Spleen (tissue), 11 donors: ENCODE data around the gene EIF4E. TPM values are rescaled to one million over a fixed set of nuclear protein-coding genes. Genes with fewer than 3 reads are reported as not detected.

Experiments
- DNase-seq: peaks from one replicate; pipeline ENCODE4 v3.0.0-alpha.2; 2020
- H3K27ac ChIP-seq, 8 donors: fragments of 200-600 bp; sonication (generic) in 7 of 8; 1 replicate in 4 of 8; 2 replicates in 4 of 8; pipeline versions ENCODE4 v1.5.0 to v1.8.0; 2016 to 2021; ENCODE audit warnings: inconsistent platforms in 4 of 8, mild to moderate bottlenecking in 4 of 8, moderate library complexity in 1 of 8
- H3K27me3 ChIP-seq, 7 donors: fragments of 200-600 bp; sonication (generic) in 6 of 7; replicated peaks in 1 of 7; 1 replicate in 4 of 7; 2 replicates in 3 of 7; pipeline versions ENCODE4 v1.5.0 to v1.8.0; 2016 to 2021; ENCODE audit warnings: inconsistent platforms in 3 of 7, mild to moderate bottlenecking in 1 of 7
- H3K36me3 ChIP-seq, 6 donors: fragments of 200-600 bp; sonication (generic) in 5 of 6; 1 replicate in 4 of 6; 2 replicates in 2 of 6; pipeline versions ENCODE4 v1.5.0 to v1.8.0; 2016 to 2021; ENCODE audit warnings: inconsistent platforms in 2 of 6
- H3K4me1 ChIP-seq, 6 donors: fragments of 200-600 bp; sonication (generic) in 5 of 6; 1 replicate in 3 of 6; 2 replicates in 3 of 6; pipeline versions ENCODE4 v1.5.0 to v1.8.0; 2016 to 2021; ENCODE audit warnings: inconsistent platforms in 3 of 6
- H3K4me3 ChIP-seq, 8 donors: fragments of 200-600 bp; sonication (generic) in 7 of 8; 1 replicate in 4 of 8; 2 replicates in 4 of 8; pipeline versions ENCODE4 v1.5.0 to v1.8.0; 2016 to 2021; ENCODE audit warnings: inconsistent platforms in 4 of 8, mild to moderate bottlenecking in 4 of 8, moderate library complexity in 2 of 8
- H3K9me3 ChIP-seq, 8 donors: fragments of 200-600 bp; sonication (generic) in 7 of 8; 1 replicate in 4 of 8; 2 replicates in 4 of 8; pipeline versions ENCODE4 v1.5.0 to v1.8.0; 2016 to 2021; ENCODE audit warnings: inconsistent platforms in 4 of 8
- CTCF ChIP-seq, 11 experiments: fragments of 200-600 bp in 7 of 11; fragments of 450-650 bp in 4 of 11; sonication (generic) in 4 of 11; IDR thresholded peaks in 8 of 11; conservative IDR thresholded peaks in 3 of 11; 1 replicate in 7 of 11; 2 replicates in 4 of 11; pipeline versions ENCODE4 v1.4.0 to v1.8.0; 2016 to 2021; ENCODE audit warnings: antibody characterized with exemption in 11 of 11, inconsistent platforms in 4 of 11, mild to moderate bottlenecking in 1 of 11
- POLR2A ChIP-seq, 3 donors: fragments of 450-650 bp; IDR thresholded peaks; one replicate each; pipeline ENCODE4 v1.5.1; 2017; ENCODE audit warnings: antibody characterized with exemption in 3 of 3, mild to moderate bottlenecking in 1 of 3
- POLR2AphosphoS5 ChIP-seq, 3 donors: sonication (generic); formaldehyde crosslinking; IDR thresholded peaks; one replicate each; pipeline ENCODE4 v1.5.1; 2017; ENCODE audit warnings: antibody characterized with exemption in 3 of 3
- WGBS, 5 donors: extraction: QIAGEN DNeasy Blood & Tissue Kit in 3 of 5; methylation state at CpG; one replicate each; pipeline versions ENCODE4 v1.1.5 to v1.1.7; 2013 to 2018; 5-methylcytosine and 5-hydroxymethylcytosine counted together
- intact Hi-C: fragments of 100-400 bp; cut with DNase I; formaldehyde crosslinking; loops from one replicate; pipeline ENCODE4 v1.15.0; 2023; ENCODE audit warnings: low total_unique reads
- polyA plus RNA-seq, 3 donors: library from polyadenylated mRNA; stranded (reverse); fragments of 200-250 nt; gene quantifications; one replicate each; pipeline ENCODE4 v1.2.1, GENCODE V29; 2013
- total RNA-seq, 7 donors: library from RNA; depleted of rRNA in 3 of 7; stranded (reverse); fragments of >200 nt in 3 of 7; fragmentation: NEBNext Ultra II Directional in 4 of 7; extraction: Animal tissue kit (Norgen Biotek cat#: 25700) in 4 of 7; gene quantifications; one replicate each; pipeline versions ENCODE4 v1.1.0 to v1.2.1, GENCODE V29; 2016 to 2021
- donor health status: healthy with polysubstance abuse.
- donor health status: DM: no; HTN: no; CAD: no; lungs with moderate emphysema.
- donor health status: DM: no; HTN: no; CAD: no.
- donor health status: Bipolar disorder and iron deficiency.
- donor health status: healthy.
- donor health status: DM: no; HTN: no; CAD: no.
- donor health status: DM: yes; HTN: yes; CAD: no.

Gene EIF4E
- total and polyA plus RNA-seq, 10 donors, result 14.4 to 86.5 (median 64.9) TPM

- Histone ChIP-seq H3K9me3 (no peaks in the 10 kb centered on the region), H3K4me3 (no peak overlapping the region), H3K4me1 (peaks cover 0 to 58% (median 17%) of the 10 kb centered on the region in 6 donors), H3K27me3 (no peaks in the 10 kb centered on the region), H3K36me3 (peaks cover 0 to 42% (median 21%) of the 10 kb centered on the region in 6 donors), H3K27ac (no peak overlapping the region)
- no peak for DNase-seq
- TF ChIP-seq CTCF (IDR thresholded peaks at IDR 0.05 in 8 of 11, conservative IDR thresholded peaks at IDR 0.05 in 3 of 11) (no peak), POLR2A (IDR thresholded peaks at IDR 0.05) (no peak), POLR2AphosphoS5 (IDR thresholded peaks at IDR 0.05) (no peak)
- intact Hi-C loops, result no loop called here
- WGBS, 5 donors, result 68 to 82% (median 78%) methylated on average over 2 of the region's 2 CpGs
Observed at GRCh38 chr4:98903561-98903960, 25.4 kb downstream of the EIF4E start.

- 89 to 100% (median 98%) methylated on average over 1 of the region's 1 CpG for WGBS, 5 donors
- no peak overlapping the region for H3K27ac ChIP-seq
- H3K36me3 ChIP-seq, result peaks cover 0 to 79% (median 32%) of the 10 kb centered on the region in 6 donors
- H3K27me3 ChIP-seq, result no peaks in the 10 kb centered on the region
- H3K9me3 ChIP-seq, result no peaks in the 10 kb centered on the region
- TF ChIP-seq CTCF (IDR thresholded peaks at IDR 0.05 in 8 of 11, conservative IDR thresholded peaks at IDR 0.05 in 3 of 11), result no peak
- TF ChIP-seq POLR2A (IDR thresholded peaks at IDR 0.05), result no peak
- TF ChIP-seq POLR2AphosphoS5 (IDR thresholded peaks at IDR 0.05), result no peak
- H3K4me1 ChIP-seq, result peaks cover 0 to 15% (median 1%) of the 10 kb centered on the region in 6 donors
- no peak overlapping the region for H3K4me3 ChIP-seq
- DNase-seq, result no peak
- intact Hi-C loops, result no loop called here
Observed at GRCh38 chr4:98899277-98899676, 29.7 kb downstream of the EIF4E start.

GRCh38 chr4:98891478-98892337 lies 37.2 kb downstream of the EIF4E start:
- no peaks in the 10 kb centered on the region for H3K9me3 ChIP-seq
- DNase-seq, result no peak

More at GRCh38 chr4:98891478-98892337, 37.2 kb downstream of the EIF4E start:
- WGBS, 5 donors, result 90 to 97% (median 93%) methylated on average over 11 of the region's 11 CpGs
- no peaks in the 10 kb centered on the region for H3K27me3 ChIP-seq
- H3K27ac ChIP-seq, result no peak overlapping the region
- intact Hi-C loops, result no loop called here
- H3K4me3 ChIP-seq, result no peak overlapping the region
- no peak for TF ChIP-seq CTCF (IDR thresholded peaks at IDR 0.05 in 8 of 11, conservative IDR thresholded peaks at IDR 0.05 in 3 of 11)
- TF ChIP-seq POLR2A (IDR thresholded peaks at IDR 0.05), result no peak
- no peak for TF ChIP-seq POLR2AphosphoS5 (IDR thresholded peaks at IDR 0.05)
- peaks cover 0 to 10% (median 2%) of the 10 kb centered on the region in 6 donors for H3K4me1 ChIP-seq
- H3K36me3 ChIP-seq, result peaks cover 0 to 100% (median 35%) of the 10 kb centered on the region in 6 donors
